Measurements from ENCODE around the gene LRRC32.

Gene LRRC32, protein sequence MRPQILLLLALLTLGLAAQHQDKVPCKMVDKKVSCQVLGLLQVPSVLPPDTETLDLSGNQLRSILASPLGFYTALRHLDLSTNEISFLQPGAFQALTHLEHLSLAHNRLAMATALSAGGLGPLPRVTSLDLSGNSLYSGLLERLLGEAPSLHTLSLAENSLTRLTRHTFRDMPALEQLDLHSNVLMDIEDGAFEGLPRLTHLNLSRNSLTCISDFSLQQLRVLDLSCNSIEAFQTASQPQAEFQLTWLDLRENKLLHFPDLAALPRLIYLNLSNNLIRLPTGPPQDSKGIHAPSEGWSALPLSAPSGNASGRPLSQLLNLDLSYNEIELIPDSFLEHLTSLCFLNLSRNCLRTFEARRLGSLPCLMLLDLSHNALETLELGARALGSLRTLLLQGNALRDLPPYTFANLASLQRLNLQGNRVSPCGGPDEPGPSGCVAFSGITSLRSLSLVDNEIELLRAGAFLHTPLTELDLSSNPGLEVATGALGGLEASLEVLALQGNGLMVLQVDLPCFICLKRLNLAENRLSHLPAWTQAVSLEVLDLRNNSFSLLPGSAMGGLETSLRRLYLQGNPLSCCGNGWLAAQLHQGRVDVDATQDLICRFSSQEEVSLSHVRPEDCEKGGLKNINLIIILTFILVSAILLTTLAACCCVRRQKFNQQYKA

DNA sequence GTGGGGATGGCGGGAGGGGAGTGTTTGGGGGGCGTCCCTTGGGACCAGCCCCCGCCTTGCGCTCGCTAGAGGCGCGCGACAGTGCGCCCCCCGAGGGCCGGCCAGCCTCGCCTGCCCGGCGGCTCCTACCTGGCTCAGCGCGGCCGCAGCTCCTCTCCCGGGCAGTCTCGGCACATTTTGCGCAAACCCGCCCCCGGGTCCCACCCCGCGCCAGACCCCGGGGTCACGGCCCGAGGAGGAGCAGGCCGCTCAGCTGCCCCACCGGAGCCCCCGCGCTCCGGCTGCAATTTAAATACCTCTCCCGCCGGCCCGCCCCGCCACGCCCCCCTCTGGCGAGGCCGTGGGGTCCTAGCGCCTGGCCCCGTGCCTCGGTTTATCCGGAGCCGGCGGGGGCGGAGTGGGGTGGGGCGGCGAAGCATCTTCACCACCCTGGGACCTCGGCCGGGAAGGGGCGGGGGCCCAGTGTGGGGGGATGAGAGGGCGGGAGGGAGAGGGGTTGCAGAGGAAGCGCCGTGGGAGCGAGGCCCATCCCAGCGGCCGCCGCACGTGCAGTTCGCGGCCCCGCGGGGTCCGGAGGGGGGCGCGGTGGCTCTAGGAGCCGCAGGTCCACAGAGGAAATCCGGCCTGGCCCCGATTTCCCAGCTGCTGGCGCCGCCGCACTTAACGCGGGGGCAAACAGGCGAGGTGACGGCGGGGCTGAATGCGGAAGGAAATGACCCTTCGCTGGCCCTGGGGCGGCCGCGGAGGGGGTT lies at the start of gene LRRC32:
Gene LRRC32, minus strand, starts transcription at position 263 of the 752 bp plus-strand sequence. CDS start 4,793 bp downstream, outside the sequence.
- Histone ChIP-seq H3K36me3 (no peaks in the 10 kb centered on the region), H3K4me3 (ENCODE audit: low read depth in 1 of 2, low read length in 1 of 2) (peak within 1 kb of the TSS in 1 of 2 experiments; percentile 45), H3K4me1 (ENCODE audit: control insufficient read depth in 1 of 2, insufficient read depth in 1 of 2, low read depth in 1 of 2, low read length in 1 of 2) (peaks cover 7 to 16% of the 10 kb centered on the region in 2 experiments), H3K9me3 (no peaks in the 10 kb centered on the region), H3K27ac (no peak within 1 kb of the TSS), H3K27me3 (peaks cover 93% of the 10 kb centered on the region)
- no peak for TF ChIP-seq CTCF (IDR thresholded peaks at IDR 0.05)

GRCh38 chr11:76719686-76720085 lies 49.1 kb upstream of the LRRC32 start:
- Histone ChIP-seq H3K9me3 (no peaks in the 10 kb centered on the region), H3K4me3 (ENCODE audit: low read depth in 1 of 2, low read length in 1 of 2) (no peak overlapping the region), H3K27me3 (peaks cover 30% of the 10 kb centered on the region), H3K27ac (no peak overlapping the region), H3K4me1 (ENCODE audit: control insufficient read depth in 1 of 2, insufficient read depth in 1 of 2, low read depth in 1 of 2, low read length in 1 of 2) (no peaks in the 10 kb centered on the region), H3K36me3 (no peaks in the 10 kb centered on the region)
- TF ChIP-seq CTCF (IDR thresholded peaks at IDR 0.05) = no peak

GRCh38 chr11:76719281-76719680 lies 48.7 kb upstream of the LRRC32 start:
- Histone ChIP-seq H3K27ac (no peak overlapping the region), H3K27me3 (peaks cover 26% of the 10 kb centered on the region), H3K36me3 (no peaks in the 10 kb centered on the region), H3K9me3 (no peaks in the 10 kb centered on the region), H3K4me1 (ENCODE audit: control insufficient read depth in 1 of 2, insufficient read depth in 1 of 2, low read depth in 1 of 2, low read length in 1 of 2) (no peaks in the 10 kb centered on the region), H3K4me3 (ENCODE audit: low read depth in 1 of 2, low read length in 1 of 2) (no peak overlapping the region)
- no peak for TF ChIP-seq CTCF (IDR thresholded peaks at IDR 0.05)

DNA sequence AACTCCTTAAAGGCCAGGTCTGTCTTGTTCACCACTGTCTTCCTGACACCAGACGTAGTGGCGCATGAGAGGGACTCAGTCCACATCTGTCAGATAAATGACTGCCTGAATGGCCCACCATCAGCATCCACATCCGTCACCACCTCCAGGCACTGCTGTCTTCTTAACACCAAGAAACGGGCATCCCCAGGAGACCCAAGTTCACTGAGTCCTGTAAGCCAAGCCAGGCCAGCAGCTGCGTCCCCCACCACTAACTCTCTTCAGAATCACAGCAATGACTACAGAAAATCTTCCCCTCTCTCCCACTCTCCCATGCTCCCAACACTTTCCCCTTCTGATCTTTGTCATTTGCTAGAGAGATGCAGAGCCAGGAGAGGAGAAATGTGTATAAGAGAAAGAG lies 47.3 kb upstream of the LRRC32 start:
- Histone ChIP-seq H3K27me3 (peaks cover 12% of the 10 kb centered on the region), H3K36me3 (no peaks in the 10 kb centered on the region), H3K4me3 (ENCODE audit: low read depth in 1 of 2, low read length in 1 of 2) (no peak overlapping the region), H3K9me3 (no peaks in the 10 kb centered on the region), H3K27ac (no peak overlapping the region), H3K4me1 (ENCODE audit: control insufficient read depth in 1 of 2, insufficient read depth in 1 of 2, low read depth in 1 of 2, low read length in 1 of 2) (no peaks in the 10 kb centered on the region)
- TF ChIP-seq CTCF (IDR thresholded peaks at IDR 0.05) = no peak

- Histone ChIP-seq H3K36me3 (no peaks in the 10 kb centered on the region), H3K27me3 (peaks cover 7% of the 10 kb centered on the region), H3K9me3 (no peaks in the 10 kb centered on the region), H3K4me1 (ENCODE audit: control insufficient read depth in 1 of 2, insufficient read depth in 1 of 2, low read depth in 1 of 2, low read length in 1 of 2) (no peaks in the 10 kb centered on the region), H3K27ac (no peak overlapping the region), H3K4me3 (ENCODE audit: low read depth in 1 of 2, low read length in 1 of 2) (no peak overlapping the region)
- TF ChIP-seq CTCF (IDR thresholded peaks at IDR 0.05) = no peak
Measured at GRCh38 chr11:76717369-76717768, 46.8 kb upstream of the LRRC32 start.

All from neutrophil (primary cell).